Tibial nerve (tissue), 4 donors: ENCODE measurements around the gene CAMK1D.

ENCODE experiments used
- EP300 ChIP-seq, 2 donors: sonication (generic); formaldehyde crosslinking; IDR thresholded peaks; one replicate each; pipeline ENCODE4 v1.6.1; 2017; ENCODE audit warnings: antibody characterized with exemption in 2 of 2, mild to moderate bottlenecking in 1 of 2
- POLR2A ChIP-seq, 2 donors: fragments of 450-650 bp; IDR thresholded peaks; one replicate each; pipeline ENCODE4 v1.6.1; 2017; ENCODE audit warnings: antibody characterized with exemption in 2 of 2, mild to moderate bottlenecking in 2 of 2, moderate library complexity in 2 of 2
- TF ChIP-seq, protein P1 (sequence below), 5 experiments: fragments of 200-600 bp in 3 of 5; fragments of 450-650 bp in 2 of 5; sonication (generic) in 3 of 5; IDR thresholded peaks; one replicate each; pipeline ENCODE4 v1.5.1; 2016 to 2019; ENCODE audit warnings: antibody characterized with exemption in 5 of 5, mild to moderate bottlenecking in 3 of 5, moderate library complexity in 2 of 5

DNA sequence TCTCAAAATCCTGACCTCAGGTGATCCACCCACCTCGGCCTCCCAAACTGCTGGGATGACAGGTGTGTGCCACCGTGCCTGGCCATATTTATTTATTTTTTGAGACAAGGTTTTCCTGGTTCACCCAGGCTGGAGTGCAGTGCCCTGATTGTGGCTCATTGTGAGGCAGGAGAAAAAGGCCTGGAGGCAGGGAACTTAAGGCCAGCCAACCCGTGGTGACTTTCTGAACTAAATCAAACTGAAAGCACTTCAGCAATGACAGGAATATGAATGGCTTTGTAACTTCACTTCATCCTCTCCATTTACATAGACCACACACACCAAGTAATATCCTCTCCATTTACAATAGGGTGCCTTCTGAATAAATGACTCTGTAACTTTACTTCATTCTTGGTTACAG is 527.8 kb downstream of the CAMK1D start:
- TF ChIP-seq EP300 (IDR thresholded peaks at IDR 0.05) (no peak), POLR2A (IDR thresholded peaks at IDR 0.05) (no peak)
- TF ChIP-seq, protein P1, sequence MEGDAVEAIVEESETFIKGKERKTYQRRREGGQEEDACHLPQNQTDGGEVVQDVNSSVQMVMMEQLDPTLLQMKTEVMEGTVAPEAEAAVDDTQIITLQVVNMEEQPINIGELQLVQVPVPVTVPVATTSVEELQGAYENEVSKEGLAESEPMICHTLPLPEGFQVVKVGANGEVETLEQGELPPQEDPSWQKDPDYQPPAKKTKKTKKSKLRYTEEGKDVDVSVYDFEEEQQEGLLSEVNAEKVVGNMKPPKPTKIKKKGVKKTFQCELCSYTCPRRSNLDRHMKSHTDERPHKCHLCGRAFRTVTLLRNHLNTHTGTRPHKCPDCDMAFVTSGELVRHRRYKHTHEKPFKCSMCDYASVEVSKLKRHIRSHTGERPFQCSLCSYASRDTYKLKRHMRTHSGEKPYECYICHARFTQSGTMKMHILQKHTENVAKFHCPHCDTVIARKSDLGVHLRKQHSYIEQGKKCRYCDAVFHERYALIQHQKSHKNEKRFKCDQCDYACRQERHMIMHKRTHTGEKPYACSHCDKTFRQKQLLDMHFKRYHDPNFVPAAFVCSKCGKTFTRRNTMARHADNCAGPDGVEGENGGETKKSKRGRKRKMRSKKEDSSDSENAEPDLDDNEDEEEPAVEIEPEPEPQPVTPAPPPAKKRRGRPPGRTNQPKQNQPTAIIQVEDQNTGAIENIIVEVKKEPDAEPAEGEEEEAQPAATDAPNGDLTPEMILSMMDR (IDR thresholded peaks at IDR 0.05), result no peak
